GM12878 (cell line): ENCODE results near the gene CREG1.

Experiments
- CUX1 ChIP-seq: IDR thresholded peaks from 2 replicates; pipeline ENCODE4 v1.6.1; 2012; ENCODE audit warnings: improper control_type of control experiment, low read depth, low read length; ENCODE audit not compliant: insufficient replicate concordance
- POLR2A ChIP-seq: IDR thresholded peaks from 2 replicates; pipeline ENCODE4 v1.6.1; 2011; ENCODE audit warnings: low read depth, mild to moderate bottlenecking, low read length
- RAD51 ChIP-seq: fragments of 450-650 bp; IDR thresholded peaks from 2 replicates; pipeline ENCODE4 v1.6.1; 2016; ENCODE audit warnings: moderate library complexity, mild to moderate bottlenecking, inconsistent platforms
- SIN3A ChIP-seq: IDR thresholded peaks from 2 replicates; pipeline ENCODE4 v1.6.1; 2012; ENCODE audit warnings: low read depth, low read length, improper control_type of control experiment
- SPI1 ChIP-seq: IDR thresholded peaks from 2 replicates; pipeline ENCODE4 v1.6.1; 2011; ENCODE audit warnings: low read depth, mild to moderate bottlenecking, low read length, moderate library complexity, borderline replicate concordance; ENCODE audit not compliant: insufficient read depth
- ZBTB4 ChIP-seq: fragments of 450-650 bp; formaldehyde crosslinking; IDR thresholded peaks from 2 replicates; pipeline ENCODE4 v1.4.0; 2022; ENCODE audit warnings: mild to moderate bottlenecking, moderate library complexity
- TF ChIP-seq, protein P1 (sequence below): IDR thresholded peaks from 2 replicates; pipeline ENCODE4 v1.6.1; 2011; ENCODE audit warnings: low read depth, mild to moderate bottlenecking, low read length, moderate library complexity, borderline replicate concordance; ENCODE audit errors: extremely low read depth

DNA sequence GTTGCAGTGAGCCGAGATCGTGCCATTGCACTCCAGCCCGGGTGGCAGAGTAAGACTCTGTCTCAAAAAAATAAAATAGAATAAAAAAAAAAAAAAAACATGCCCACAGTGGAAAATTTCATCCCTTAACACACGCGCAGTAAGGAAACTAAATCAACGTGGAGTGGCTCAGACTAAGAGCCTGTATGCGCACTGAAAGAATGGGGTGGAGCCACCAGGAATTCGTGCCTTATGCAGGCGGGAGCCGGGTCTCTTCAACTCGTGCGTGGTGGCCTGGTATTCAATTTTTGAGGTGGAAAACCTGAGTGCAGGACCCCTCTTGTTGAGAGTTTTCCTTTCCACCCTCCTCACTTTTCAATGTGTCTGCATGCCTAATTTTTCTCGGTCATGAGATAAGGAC lies 22.1 kb upstream of the CREG1 start:
- TF ChIP-seq SIN3A (no peak), CUX1 (no peak), POLR2A (no peak), ZBTB4 (CRISPR knock-in tag) (no peak), SPI1 (no peak), RAD51 (no peak)
- TF ChIP-seq, protein P1, sequence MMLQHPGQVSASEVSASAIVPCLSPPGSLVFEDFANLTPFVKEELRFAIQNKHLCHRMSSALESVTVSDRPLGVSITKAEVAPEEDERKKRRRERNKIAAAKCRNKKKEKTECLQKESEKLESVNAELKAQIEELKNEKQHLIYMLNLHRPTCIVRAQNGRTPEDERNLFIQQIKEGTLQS = no peak
